Right lobe of liver (tissue), 6 donors: ENCODE results near the gene ACTL6B. TPM values are rescaled to one million over a fixed set of nuclear protein-coding genes. Genes with fewer than 3 reads are reported as not detected.
A peak's percentile ranks its signal among the peaks of the same experiment; 100 is the strongest.

ENCODE experiments used
- ATAC-seq, 4 donors: fragments of 200-7000 bp; cut with Tn5 transposase; one replicate each; pipeline ENCODE4 v1.9.1; 2020; ENCODE audit warnings: mild to moderate bottlenecking in 4 of 4, moderate library complexity in 4 of 4
- DNase-seq, 3 donors: peaks; one replicate each; pipeline ENCODE4 v3.0.0-alpha.2; 2020
- H3K27ac ChIP-seq, 3 donors: fragments of 200-600 bp; one replicate each; pipeline ENCODE4 v1.8.0; 2022
- H3K27me3 ChIP-seq, 2 donors: fragments of 200-600 bp; one replicate each; pipeline ENCODE4 v1.8.0; 2022
- H3K36me3 ChIP-seq, 4 donors: fragments of 200-600 bp; sonication (generic) in 1 of 4; one replicate each; pipeline versions ENCODE4 v1.5.1 to v1.8.0; 2017 to 2022; ENCODE audit warnings: control low read depth in 1 of 4
- H3K4me1 ChIP-seq, 4 donors: fragments of 200-600 bp; sonication (generic) in 1 of 4; one replicate each; pipeline versions ENCODE4 v1.5.1 to v1.8.0; 2017 to 2022; ENCODE audit warnings: control low read depth in 1 of 4
- H3K4me3 ChIP-seq, 3 donors: fragments of 200-600 bp; one replicate each; pipeline ENCODE4 v1.8.0; 2022
- H3K9me3 ChIP-seq, 4 donors: fragments of 200-600 bp; sonication (generic) in 1 of 4; one replicate each; pipeline versions ENCODE4 v1.5.1 to v1.8.0; 2017 to 2022; ENCODE audit warnings: control low read depth in 1 of 4
- CTCF ChIP-seq, 4 donors: fragments of 200-600 bp in 3 of 4; fragments of 450-650 bp in 1 of 4; IDR thresholded peaks; one replicate each; pipeline versions ENCODE4 v1.5.1 to v1.8.0; 2016 to 2022; ENCODE audit warnings: antibody characterized with exemption in 4 of 4, mild to moderate bottlenecking in 2 of 4
- POLR2A ChIP-seq: fragments of 450-650 bp; IDR thresholded peaks from one replicate; pipeline ENCODE4 v1.6.1; 2017; ENCODE audit warnings: antibody characterized with exemption, mild to moderate bottlenecking
- WGBS: methylation state at CpG from one replicate; pipeline ENCODE4 v1.1.6; 2018; ENCODE audit warnings: low coverage, low lambda C conversion rate; ENCODE audit not compliant: insufficient coverage; ENCODE audit errors: missing lambda C conversion rate; 5-methylcytosine and 5-hydroxymethylcytosine counted together
- intact Hi-C, 2 donors: fragments of 100-400 bp; cut with DNase I; formaldehyde crosslinking; loops; one replicate each; pipeline versions ENCODE4 v1.11.2 to v1.14.1; 2022
- total RNA-seq, 6 experiments: library from RNA; depleted of rRNA in 2 of 6; stranded (reverse); fragments of >200 nt in 2 of 6; fragmentation: NEBNext Ultra II Directional in 3 of 6; extraction: Animal tissue kit (Norgen Biotek cat#: 25700) in 3 of 6; gene quantifications; one replicate each; pipeline versions ENCODE4 v1.1.0 to v1.2.4, GENCODE V29; 2016 to 2023
- donor health status: DM: no; HTN: yes; CAD: no.
- donor health status: DM: no; HTN: no; CAD: no.
- donor health status: DM: no; HTN: no; CAD: no.
- donor health status: DM: no; HTN: yes; CAD: no.
- donor health status: DM: no; HTN: yes; CAD: no.

Gene ACTL6B
- total RNA-seq, 6 experiments from 2014 or later: not detected

GRCh38 chr7:100681491-100682227, 25.4 kb upstream of the ACTL6B start:
- TF ChIP-seq CTCF (IDR thresholded peaks at IDR 0.05) (no peak), POLR2A (no peak)
- 63% methylated on average over 4 of the region's 29 CpGs for WGBS
- no peak overlapping the region for H3K27ac ChIP-seq
- DNase-seq (peak in 2 of 3 donors; percentile 49), ATAC-seq (no peak)
- H3K9me3 ChIP-seq: no peaks in the 10 kb centered on the region
- H3K4me1 ChIP-seq: peaks cover 0 to 5% (median 0%) of the 10 kb centered on the region in 4 donors
- intact Hi-C loops: loop anchor here (10.0 kb wide), 3 partner anchors 47 to 207 kb away; partner anchors contain the start of gene TSC22D4 (in 2 of the 2)
- H3K4me3 ChIP-seq: no peak overlapping the region
- no peaks in the 10 kb centered on the region for H3K27me3 ChIP-seq
- H3K36me3 ChIP-seq: peaks cover 6 to 83% (median 36%) of the 10 kb centered on the region in 4 donors

- Histone ChIP-seq H3K27ac (no peak overlapping the region), H3K27me3 (no peaks in the 10 kb centered on the region), H3K36me3 (peaks cover 6 to 78% (median 34%) of the 10 kb centered on the region in 4 donors), H3K9me3 (no peaks in the 10 kb centered on the region), H3K4me1 (peaks cover 0 to 5% (median 2%) of the 10 kb centered on the region in 4 donors), H3K4me3 (no peak overlapping the region)
- DNase-seq (peak; percentile 22 to 55 (median 48)), ATAC-seq (no peak)
- no peak for TF ChIP-seq CTCF (IDR thresholded peaks at IDR 0.05)
- no peak for TF ChIP-seq POLR2A
- intact Hi-C loops: loop anchor here (10.0 kb wide), 3 partner anchors 46 to 206 kb away; partner anchors contain the start of gene TSC22D4 (in 2 of the 2)
- WGBS: 82% methylated on average over 5 of the region's 18 CpGs
Measured at GRCh38 chr7:100680576-100681271, 24.5 kb upstream of the ACTL6B start.

- Histone ChIP-seq H3K4me3 (no peak overlapping the region), H3K9me3 (no peaks in the 10 kb centered on the region), H3K4me1 (peaks cover 0 to 5% (median 2%) of the 10 kb centered on the region in 4 donors), H3K27me3 (no peaks in the 10 kb centered on the region), H3K27ac (no peak overlapping the region), H3K36me3 (peaks cover 6 to 71% (median 29%) of the 10 kb centered on the region in 4 donors)
- DNase-seq (no peak), ATAC-seq (peak in 2 of 4 donors; percentile 4 to 5)
- intact Hi-C loops: loop anchor here (10.0 kb wide), 4 partner anchors 45 to 205 kb away; partner anchors contain the start of genes TSC22D4 (in 2 of the 2), FBXO24 (in 1 of the 2) and LRCH4 (in 1 of the 2)
- TF ChIP-seq POLR2A (no peak), CTCF (IDR thresholded peaks at IDR 0.05) (no peak)
- 68% methylated on average over 6 of the region's 13 CpGs for WGBS
Measured at GRCh38 chr7:100679927-100680575, 23.8 kb upstream of the ACTL6B start.

GRCh38 chr7:100679129-100679926, 23.1 kb upstream of the ACTL6B start:
- Histone ChIP-seq H3K4me3 (no peak overlapping the region), H3K9me3 (no peaks in the 10 kb centered on the region), H3K27ac (no peak overlapping the region), H3K4me1 (peaks cover 0 to 5% (median 2%) of the 10 kb centered on the region in 4 donors), H3K27me3 (no peaks in the 10 kb centered on the region), H3K36me3 (peaks cover 6 to 64% (median 24%) of the 10 kb centered on the region in 4 donors)
- intact Hi-C loops: loop anchor here in 1 of 2 donors (10.0 kb wide), 1 partner anchor 95 kb away; the partner anchor contains the start of genes FBXO24 and LRCH4
- 64% methylated on average over 7 of the region's 13 CpGs for WGBS
- DNase-seq (peak in 1 of 3 donors; percentile 48), ATAC-seq (no peak)
- TF ChIP-seq POLR2A (no peak), CTCF (IDR thresholded peaks at IDR 0.05) (no peak)
